GM21723 (cell line): ENCODE results near the gene GNB1L.
A peak's percentile ranks its signal among the peaks of the same experiment; 100 is the strongest.

Experiments used
- ATAC-seq: cut with Tn5 transposase; IDR thresholded peaks from one replicate; pipeline ENCODE4 v1.9.1; 2021; ENCODE audit warnings: mild to moderate bottlenecking, moderate library complexity; ENCODE audit not compliant: unreplicated experiment

The GNB1L gene, protein sequence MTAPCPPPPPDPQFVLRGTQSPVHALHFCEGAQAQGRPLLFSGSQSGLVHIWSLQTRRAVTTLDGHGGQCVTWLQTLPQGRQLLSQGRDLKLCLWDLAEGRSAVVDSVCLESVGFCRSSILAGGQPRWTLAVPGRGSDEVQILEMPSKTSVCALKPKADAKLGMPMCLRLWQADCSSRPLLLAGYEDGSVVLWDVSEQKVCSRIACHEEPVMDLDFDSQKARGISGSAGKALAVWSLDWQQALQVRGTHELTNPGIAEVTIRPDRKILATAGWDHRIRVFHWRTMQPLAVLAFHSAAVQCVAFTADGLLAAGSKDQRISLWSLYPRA

DNA sequence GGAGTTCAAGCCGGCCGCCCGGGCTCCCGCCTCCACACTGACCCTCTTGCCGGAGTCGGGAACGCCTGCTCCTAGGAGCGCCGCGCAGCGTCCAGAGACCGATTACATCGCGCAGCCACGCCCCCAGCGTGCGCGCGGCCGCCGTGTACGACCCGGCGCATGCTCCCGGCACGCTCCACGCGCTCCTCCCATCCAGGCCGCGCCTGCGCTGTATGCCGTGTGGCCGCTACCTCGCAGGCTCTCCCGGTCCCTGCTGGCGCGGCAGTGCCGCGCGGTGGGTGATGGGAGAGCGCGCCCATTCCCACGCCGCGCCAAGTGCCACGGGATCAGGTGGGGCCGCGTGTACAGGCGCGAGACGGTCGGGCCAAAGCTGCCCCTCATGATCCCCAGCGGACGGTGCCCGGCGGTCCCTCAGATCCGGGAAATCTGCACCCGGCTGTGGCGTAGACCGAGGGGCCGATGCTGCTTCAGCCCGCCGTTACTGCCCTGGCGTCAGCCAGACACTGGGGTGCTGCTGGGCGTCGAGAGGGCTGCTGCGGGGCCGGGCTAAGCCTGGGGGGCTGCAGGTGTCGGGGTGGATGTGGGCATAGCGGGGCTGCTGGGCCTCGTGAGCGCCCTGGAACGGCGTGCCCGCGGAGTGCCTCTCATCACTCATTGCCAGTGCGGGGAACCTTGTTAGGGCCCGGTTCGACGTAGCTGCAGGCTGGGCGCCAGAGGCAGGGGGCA, at the start of gene GNB1L, which contains the start of gene RTL10:
Gene GNB1L, minus strand, starts transcription at position 97 of the 726 bp plus-strand sequence. CDS start 33,519 bp downstream, outside the sequence.
Gene RTL10, minus strand, starts transcription at position 97 of the 726 bp plus-strand sequence. CDS start 2,613 bp downstream, outside the sequence.
- peak; percentile 80 for ATAC-seq

DNA sequence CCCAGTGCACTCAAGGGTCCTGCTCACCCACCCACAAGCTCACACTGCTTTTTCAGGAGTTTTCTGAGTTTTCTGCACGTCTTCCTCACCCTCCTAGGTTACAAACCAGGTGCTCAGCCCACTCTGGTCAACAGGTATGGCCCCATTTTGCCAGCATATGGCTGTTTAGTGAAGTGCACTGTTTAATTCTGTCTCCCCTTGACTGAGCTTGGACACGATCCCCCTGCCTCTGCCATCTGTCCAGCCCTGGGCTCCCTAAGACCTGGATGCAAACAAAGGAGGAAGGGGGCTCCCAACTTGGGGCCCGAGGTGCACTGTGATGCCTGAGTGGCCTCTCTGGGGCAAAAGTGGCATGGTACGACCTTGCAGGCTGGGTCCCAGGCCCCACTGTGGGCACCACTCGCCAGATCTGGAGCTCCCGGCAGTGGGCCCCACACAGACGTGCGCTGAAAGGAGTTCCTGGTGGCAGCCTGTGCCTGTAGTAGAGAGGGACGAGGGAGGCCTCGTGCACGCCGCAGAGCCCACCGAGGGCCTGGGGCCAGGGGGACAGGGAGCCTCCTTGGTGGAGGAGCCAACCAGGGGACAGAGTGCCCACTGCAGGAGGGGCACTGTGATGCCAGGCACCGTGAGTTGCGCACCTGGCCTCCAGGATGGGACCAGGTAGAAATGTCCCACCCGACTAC, 49.6 kb upstream of the GNB1L start:
- ATAC-seq: no peak

DNA sequence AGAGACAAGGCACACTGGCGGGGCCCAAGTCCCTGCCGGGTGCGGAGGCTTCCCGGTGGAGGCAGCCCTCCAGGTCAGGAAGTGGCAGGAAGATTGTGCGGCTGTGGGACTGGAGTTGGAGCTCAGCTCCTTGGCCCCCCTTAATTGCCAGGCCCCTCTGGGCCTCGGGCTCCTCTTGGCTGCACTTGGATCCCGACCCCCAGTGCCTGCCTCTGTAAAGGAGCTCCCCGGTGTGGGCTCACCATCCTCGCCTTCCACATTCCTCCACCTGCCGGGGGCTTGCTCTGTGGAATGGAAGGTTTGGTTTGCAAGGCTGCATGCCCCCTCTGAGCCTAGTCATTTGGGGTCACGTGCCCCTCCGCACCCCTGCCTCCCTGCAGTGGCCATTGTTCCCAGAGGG, 48.8 kb upstream of the GNB1L start:
- ATAC-seq: no peak

DNA sequence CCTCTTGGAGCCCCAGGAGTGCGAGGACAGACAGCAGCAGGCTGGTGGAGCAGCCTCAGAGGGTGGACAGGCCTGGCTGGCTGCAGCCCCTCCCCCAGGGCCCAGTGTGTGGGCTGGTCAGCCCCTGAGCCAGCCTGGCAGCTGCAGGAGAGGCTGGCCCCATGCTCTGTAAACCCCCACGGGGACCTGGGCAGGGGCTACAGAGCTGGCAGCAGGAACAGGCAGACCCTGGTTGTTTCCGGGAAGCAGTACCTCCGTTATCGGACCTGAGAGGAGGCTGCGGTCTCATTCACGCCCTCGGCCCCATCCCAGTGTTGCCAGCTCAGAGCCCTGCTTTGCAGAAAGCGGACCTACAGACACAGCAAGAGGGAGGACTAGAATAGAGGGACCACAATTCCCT, 48.4 kb upstream of the GNB1L start:
- no peak for ATAC-seq

DNA sequence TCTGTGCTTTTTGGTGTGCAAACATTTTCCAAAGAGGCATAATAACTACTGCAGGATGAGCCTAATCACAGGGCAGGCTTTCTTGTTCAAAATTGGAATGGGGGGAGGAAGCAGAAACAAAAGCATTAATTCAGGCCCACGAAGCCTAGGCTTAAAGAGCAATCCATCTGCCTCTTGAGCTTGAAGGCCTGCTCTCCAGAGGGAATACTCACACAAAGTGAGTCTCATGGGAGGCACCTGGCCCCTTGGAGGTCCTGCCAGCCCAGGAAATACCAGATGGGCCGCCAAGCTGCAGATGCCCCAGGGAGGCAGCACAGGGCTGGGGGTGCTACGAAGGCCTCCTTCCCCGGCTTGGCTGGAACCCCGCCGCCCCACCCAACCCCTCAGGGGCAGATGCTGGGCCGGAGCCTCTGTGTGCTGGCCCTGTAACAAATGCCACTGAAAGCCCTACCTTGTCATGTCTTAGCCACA, 47.6 kb upstream of the GNB1L start:
- ATAC-seq: no peak

DNA sequence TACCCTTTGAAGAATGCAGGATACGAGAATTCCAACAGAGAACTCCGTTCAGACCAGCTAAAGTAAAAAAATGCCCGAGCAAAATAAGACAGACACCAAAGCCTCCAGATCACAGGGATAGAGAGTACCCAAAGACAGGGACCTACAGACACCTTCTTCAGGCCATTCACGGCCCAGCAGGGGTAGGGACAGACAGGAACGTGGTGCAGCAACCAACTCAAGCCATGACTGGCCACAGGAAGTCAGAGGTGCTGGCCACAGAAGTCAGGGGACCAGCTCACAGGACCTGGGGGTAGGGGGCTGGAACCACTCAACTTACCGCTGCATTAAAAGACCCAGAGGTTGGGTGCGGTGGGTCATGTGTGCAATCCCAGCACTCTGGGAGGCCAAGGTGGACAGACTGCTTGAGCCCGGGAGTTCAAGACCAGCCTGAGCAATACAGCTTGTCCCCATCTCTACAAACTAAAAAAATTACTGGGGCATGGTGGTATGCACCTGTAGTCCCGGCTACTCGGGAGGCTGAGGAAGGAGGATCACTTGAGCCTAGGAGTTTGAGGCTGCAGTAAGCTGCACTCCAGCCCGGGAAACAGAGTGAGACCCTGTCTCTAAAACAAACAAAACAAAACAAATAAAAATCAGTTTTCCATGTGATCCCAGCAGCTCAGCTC, 47.0 kb upstream of the GNB1L start:
- ATAC-seq: no peak

DNA sequence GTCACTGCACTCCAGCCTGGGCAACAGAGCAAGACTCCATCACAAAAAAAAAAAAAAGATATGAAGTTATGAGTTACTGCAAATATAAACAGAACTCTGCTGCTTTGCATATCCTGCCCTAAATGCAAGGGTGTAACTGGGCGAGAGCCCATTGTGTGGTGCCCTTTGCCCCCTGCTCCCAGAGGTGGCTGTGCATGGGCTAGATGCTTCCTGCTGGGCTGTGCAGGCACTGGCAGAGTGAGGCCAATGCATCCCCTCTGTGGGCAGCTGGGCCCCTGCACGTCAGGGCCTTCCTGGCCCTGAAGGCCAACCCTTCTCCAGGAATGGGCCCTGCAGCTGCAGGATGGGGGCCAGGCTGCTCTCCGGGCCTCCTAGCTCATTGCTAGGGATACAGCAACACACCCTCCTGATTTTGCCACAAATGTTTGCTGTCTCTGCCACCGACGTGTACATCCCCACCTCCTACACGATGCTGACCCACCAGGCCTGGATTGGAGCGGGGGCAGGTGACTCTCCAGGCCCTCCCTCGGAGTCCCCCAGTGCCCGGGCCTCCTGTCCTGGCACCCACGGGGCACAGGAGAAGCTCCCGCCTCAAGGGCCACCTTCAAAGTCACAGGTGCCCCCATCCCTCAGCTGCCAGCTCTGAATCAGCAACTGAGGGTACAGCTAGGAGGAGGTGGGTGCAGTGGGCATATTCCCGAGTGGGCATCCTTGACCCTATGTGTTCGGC, 46.2 kb upstream of the GNB1L start:
- ATAC-seq: no peak

DNA sequence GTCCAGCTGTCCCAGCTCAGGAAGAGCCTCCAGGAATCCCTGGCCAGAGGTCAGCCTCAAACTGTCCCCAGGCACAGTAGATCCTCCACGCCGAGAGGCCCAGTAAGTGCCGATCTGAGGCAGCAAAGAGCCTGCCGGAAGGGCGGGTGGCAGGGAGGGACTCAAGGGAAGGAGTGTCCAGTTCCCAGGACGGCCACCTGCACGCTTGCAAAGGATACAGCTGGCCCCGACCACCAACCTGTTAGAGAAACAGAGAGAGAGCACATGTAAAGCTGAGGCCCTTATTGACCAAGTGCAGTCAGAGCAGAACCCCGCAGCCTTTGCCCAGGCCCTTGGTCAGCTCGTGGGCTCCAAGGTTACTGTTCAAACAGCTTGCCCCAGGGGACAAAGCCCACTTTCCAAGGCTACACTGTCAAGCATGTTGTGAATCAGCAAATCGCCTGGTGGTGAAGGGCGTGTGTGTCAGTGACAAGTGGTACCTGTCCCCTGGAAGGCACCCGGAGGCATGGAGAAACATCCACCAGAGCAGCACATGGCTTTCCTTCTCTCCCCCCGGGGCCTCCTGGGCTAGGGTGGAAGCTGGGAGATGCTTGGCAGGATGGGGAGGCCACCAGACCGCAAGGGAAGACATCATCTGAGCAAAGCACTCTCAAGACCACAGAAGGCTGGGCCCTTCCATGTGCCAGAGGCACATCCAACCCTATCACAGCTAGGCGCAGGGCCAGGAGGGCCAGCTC, 44.3 kb upstream of the GNB1L start:
- ATAC-seq: no peak

DNA sequence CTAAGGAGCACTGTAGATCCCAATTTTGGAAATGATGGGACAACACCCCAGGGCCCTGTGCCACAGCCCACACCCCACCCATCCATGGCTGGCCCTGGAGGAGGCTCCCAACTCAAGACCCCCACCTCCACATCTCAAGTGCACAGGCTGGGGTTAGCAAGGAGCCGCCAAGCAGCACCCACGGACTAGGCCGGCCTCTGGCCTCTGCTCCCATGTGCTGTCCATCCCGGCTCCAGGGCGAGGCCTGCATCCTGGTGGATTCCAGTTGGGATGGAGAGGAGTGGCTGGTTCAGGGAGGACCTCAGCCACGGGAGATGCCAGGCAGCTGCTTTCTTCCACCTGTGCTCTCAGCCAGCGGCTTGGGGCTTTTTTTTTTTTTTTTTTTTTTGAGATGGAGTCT, 43.5 kb upstream of the GNB1L start:
- no peak for ATAC-seq

DNA sequence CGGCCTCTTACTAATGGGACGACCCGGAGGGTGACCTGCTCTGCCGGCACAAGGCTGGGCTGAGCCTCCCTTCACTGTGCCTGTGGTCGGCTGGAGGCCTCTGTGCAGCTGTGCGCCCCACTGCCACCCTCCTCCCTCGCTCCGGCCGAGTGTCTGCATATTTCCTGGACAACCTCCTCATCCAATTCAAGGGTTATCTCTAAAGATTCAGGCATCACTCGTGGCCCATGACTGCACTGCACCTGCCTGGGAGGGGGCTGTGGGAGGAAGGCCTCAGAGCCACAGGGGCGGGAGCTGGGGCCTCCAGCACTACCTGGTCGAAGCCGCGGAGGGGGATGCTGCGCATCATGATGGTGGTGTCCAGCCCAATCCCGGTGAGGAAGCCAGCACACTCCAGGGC, 43.1 kb upstream of the GNB1L start:
- no peak for ATAC-seq

DNA sequence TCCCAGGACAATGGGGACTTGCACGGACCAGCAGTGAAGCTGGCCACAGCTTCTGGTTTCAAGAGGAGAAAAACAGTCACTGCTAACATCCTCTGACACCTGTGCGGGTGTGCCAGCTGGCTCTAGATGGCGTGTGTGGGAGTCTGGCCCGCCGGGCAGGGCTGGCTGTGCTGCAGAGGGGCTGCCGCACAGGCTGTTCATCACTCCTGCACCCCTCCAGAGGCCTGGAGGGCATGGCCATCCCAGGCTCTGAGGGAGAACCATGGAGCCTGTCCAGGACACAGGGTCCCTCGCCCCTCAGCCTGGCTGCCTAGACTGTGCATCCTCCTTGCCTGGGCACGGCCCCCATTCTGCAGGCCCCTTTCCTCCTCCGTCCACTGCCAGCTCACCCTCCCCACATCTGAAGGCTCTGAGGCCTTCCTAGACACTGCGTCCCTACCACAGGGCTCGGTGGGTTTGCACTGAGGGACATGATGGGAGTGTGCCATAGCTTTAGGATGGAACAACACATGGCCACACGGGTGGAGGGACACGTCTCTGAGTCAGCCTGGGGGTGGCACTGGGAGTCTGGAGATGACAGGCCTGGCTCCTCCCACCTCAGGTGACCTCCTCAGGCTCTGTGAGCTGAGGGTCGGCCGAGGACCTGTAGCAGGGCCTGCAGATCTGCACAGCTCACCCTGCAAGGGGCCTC, 42.1 kb upstream of the GNB1L start:
- no peak for ATAC-seq

DNA sequence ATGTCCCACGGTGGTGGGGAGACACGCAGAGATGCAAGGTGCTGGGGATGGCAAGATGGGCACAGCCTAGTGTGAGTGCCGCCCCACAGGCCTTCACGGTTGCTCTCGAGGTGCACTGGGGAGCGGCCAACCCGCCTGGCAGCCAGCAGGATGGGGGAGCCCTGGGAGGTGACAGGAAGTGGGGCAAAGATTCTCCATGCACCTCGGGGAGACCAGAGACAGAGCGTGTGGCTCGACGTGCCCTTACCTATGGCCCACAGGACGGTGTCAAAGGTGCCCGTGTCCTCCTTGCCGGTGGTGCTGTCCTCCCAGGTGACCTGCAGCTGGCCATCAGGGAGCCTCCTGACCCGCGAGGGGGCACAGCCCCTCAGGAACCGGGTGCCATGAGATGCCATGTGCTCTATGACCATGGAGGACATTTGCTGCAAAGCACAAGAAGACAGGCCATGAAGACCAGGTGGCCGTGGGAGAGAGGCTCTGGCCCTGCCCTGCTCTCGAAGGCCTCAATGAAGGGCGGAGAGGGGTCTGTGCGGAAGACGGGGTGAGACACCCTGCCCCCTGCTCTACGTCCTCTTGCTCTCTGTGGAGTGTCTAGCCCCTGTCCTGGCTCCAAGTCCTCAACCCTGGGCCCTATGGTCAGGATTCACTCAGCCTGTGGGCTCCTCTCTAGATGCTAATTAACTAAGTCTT, 40.6 kb upstream of the GNB1L start:
- no peak for ATAC-seq

DNA sequence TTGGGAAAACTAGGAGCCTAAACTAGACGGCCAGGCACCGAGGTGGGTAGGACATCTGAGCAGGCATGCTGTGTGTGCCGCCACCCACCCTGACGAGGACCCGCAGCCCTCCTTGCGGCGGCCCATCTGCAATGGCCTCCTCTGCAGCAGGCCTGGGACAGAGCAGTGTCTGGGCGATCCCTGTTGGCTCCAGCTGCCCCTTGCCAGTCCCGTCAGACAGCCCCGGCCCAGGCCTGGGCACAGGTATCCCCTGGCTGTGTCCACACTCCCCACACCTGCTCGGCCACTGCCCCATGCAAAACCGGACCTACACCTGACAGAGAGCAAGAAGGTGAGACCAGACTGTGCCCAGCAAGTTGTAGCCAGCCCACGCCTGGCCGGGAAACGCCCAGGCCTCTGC, 38.7 kb upstream of the GNB1L start:
- no peak for ATAC-seq

DNA sequence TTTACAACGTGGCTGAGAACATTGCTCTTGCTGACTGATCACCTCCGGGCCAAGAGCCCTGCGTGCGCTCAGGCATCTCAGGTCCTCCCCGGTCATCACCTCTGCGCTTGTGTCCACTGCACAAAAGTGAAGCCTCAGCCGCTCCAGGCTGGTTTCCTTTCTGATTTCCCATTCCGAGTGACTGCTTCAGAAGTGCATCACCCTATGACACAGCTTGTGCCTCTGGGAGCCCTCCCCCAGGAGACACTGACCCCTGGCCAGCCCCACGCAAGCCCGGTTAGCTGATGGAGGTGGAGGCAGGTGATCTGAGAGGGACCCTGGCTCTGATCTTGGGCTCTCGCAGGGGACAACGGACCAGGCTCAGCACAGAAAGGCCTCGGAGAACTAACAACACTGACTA, 38.3 kb upstream of the GNB1L start:
- ATAC-seq: no peak

DNA sequence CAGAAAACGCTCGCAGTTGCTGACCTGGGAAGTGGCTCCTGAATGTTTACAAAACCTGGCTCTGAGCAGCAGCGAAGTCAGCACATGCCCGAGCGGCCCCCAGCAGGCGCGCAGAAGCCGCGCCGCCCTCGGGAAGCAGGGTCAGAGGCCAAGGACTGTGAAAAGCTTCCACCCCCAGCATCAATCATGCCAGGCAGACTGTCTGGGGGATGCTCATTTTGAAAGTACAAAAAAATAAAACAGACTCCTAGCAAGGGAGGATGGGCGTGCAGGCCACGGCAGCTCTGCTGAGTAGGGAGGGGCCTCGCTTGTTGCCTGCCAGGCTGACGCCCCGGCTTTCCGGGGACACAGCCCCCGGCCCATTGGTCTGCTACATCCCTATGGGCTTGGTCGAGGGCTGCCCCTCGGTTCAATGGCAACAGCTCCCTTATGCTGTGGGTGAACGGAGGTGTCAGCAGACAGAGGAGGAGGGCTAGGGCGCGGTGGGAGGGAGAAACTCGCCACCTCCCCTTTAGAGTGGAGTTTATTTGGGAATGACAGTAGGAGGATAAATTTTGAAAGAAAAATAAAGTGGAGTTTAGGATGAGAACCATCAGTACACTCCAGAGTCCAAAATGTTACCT, 37.7 kb upstream of the GNB1L start:
- no peak for ATAC-seq

DNA sequence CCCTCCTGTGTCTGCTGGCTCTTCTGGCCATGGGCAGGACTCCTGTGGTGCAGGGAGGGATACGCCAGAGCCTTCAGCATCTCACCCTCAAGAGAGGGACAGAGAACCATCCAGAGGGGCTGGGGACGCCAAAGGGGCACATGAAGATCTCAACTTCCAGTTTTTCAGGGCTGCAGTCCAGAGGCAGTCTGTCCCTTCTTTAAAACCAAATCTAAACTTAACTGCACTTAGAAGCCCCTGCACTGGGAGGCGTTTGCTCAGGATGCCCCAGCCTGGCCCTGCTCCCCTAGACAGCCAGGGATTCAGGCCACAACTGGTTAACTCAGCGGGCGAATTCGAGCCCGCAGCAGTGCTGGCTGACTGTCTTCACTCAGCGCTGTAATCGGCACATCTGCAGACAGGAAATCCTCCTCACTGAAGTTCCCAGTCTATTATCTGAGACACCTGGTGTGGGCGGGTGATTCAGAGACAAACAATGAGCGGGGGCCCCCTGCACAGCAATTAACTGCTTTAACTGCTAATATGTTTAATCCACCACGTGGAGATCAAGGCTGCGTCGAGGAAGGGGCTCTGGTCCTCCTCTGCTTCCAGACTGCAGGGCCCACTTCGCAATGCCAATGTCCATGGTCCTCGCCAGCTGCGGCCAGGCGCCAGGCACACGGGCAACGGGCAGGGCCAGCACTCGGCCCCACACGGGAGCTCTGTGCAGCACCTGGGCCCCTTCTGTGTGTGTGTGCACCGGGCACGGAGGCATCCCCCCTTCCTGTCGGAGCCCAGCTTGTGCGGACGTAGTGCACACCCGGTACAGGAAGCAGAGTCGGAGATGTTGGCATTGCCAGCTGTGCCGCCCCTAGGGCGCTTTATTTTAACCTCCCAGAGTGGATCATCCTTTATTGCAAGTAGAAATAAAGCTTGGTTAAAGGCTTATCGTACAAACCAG, 36.9 kb upstream of the GNB1L start:
- no peak for ATAC-seq
